SJCRH30 (cell line): ENCODE results near the gene IRAK2. TPM values are rescaled to one million over a fixed set of nuclear protein-coding genes. Genes with fewer than 3 reads are reported as not detected.
"Not testable (repeated sequence)": the region's sequence is repeated elsewhere in the genome, so short reads cannot be mapped to it uniquely, and the experiment has no call there.

Source experiments
- DNase-seq, 2 experiments: peaks; one replicate each; pipeline ENCODE4 v3.0.0-alpha.2; 2015 to 2020
- H3K27ac ChIP-seq: fragments of 250-450 bp; sonication (Bioruptor Pico); 2 replicates; pipeline ENCODE4 v1.5.1; 2020; ENCODE audit warnings: mild to moderate bottlenecking, moderate library complexity
- H3K27me3 ChIP-seq: fragments of 250-450 bp; sonication (Bioruptor Pico); 2 replicates; pipeline ENCODE4 v1.5.1; 2020; ENCODE audit warnings: mild to moderate bottlenecking, moderate library complexity
- H3K36me3 ChIP-seq: fragments of 250-450 bp; sonication (Bioruptor Pico); 2 replicates; pipeline ENCODE4 v1.5.1; 2020; ENCODE audit warnings: mild to moderate bottlenecking, moderate library complexity
- H3K4me1 ChIP-seq: fragments of 250-450 bp; sonication (Bioruptor Pico); 2 replicates; pipeline ENCODE4 v1.5.1; 2020; ENCODE audit warnings: mild to moderate bottlenecking, moderate library complexity
- H3K4me3 ChIP-seq: fragments of 250-450 bp; sonication (Bioruptor Pico); 2 replicates; pipeline ENCODE4 v1.5.1; 2020; ENCODE audit warnings: mild to moderate bottlenecking, moderate library complexity
- H3K9me3 ChIP-seq: fragments of 250-450 bp; sonication (Bioruptor Pico); replicated peaks from 2 replicates; pipeline ENCODE4 v1.5.1; 2020; ENCODE audit warnings: mild to moderate bottlenecking, moderate library complexity
- total RNA-seq: library from RNA; depleted of rRNA; stranded (reverse); fragments of >200 nt; shearing (Covaris generic); gene quantifications from 2 replicates; pipeline ENCODE4 v1.2.3, GENCODE V29; 2014

Gene IRAK2
- total RNA-seq, 1 experiment from 2014 or later, result 8.1 TPM

GRCh38 chr3:10150987-10151386 is 13.7 kb upstream of the IRAK2 start:
- H3K27me3 ChIP-seq, result no peaks in the 10 kb centered on the region
- H3K27ac ChIP-seq, result no peak overlapping the region
- no peaks in the 10 kb centered on the region for H3K9me3 ChIP-seq
- peaks cover 15% of the 10 kb centered on the region; the same call in 1 of the 2 replicates for H3K36me3 ChIP-seq
- H3K4me1 ChIP-seq, result no peaks in the 10 kb centered on the region
- no peak for DNase-seq
- no peak overlapping the region for H3K4me3 ChIP-seq

GRCh38 chr3:10154335-10155122 is 10.2 kb upstream of the IRAK2 start:
- DNase-seq, result no peak
- Histone ChIP-seq H3K4me1 (no peaks in the 10 kb centered on the region), H3K9me3 (no peaks in the 10 kb centered on the region)

GRCh38 chr3:10155123-10155472 is 9.6 kb upstream of the IRAK2 start:
- H3K4me1 ChIP-seq, result no peaks in the 10 kb centered on the region
- peaks cover 9% of the 10 kb centered on the region; the same call in 1 of the 2 replicates for H3K36me3 ChIP-seq
- H3K27me3 ChIP-seq, result no peaks in the 10 kb centered on the region
- no peak overlapping the region for H3K27ac ChIP-seq
- DNase-seq, result no peak
- H3K9me3 ChIP-seq, result no peaks in the 10 kb centered on the region
- no peak overlapping the region for H3K4me3 ChIP-seq

More at GRCh38 chr3:10154335-10155122, 10.2 kb upstream of the IRAK2 start:
- Histone ChIP-seq H3K27me3 (no peaks in the 10 kb centered on the region), H3K27ac (no peak overlapping the region), H3K36me3 (peaks cover 9% of the 10 kb centered on the region; the same call in 1 of the 2 replicates), H3K4me3 (no peak overlapping the region)

- Histone ChIP-seq H3K27ac (no peak overlapping the region), H3K27me3 (no peaks in the 10 kb centered on the region), H3K4me3 (no peak overlapping the region), H3K9me3 (no peaks in the 10 kb centered on the region), H3K4me1 (no peaks in the 10 kb centered on the region), H3K36me3 (peaks cover 9% of the 10 kb centered on the region; the same call in 1 of the 2 replicates)
- no peak for DNase-seq
These were observed 9.1 kb upstream of the IRAK2 start for GRCh38 chr3:10155658-10156057.

GRCh38 chr3:10157031-10157430 is 7.7 kb upstream of the IRAK2 start:
- Histone ChIP-seq H3K4me3 (no peak overlapping the region), H3K27me3 (no peaks in the 10 kb centered on the region), H3K36me3 (no peaks in the 10 kb centered on the region; the same call in 1 of the 2 replicates), H3K4me1 (no peaks in the 10 kb centered on the region), H3K9me3 (no peaks in the 10 kb centered on the region), H3K27ac (no peak overlapping the region)
- DNase-seq, result no peak

GRCh38 chr3:10158555-10158954 is 6.2 kb upstream of the IRAK2 start:
- not testable (repeated sequence) for H3K27me3 ChIP-seq, H3K27ac ChIP-seq, DNase-seq, H3K9me3 ChIP-seq, H3K4me3 ChIP-seq, H3K36me3 ChIP-seq, H3K4me1 ChIP-seq

- Histone ChIP-seq H3K27ac (no peak overlapping the region), H3K27me3 (no peaks in the 10 kb centered on the region), H3K9me3 (no peaks in the 10 kb centered on the region)
These were observed 4.4 kb upstream of the IRAK2 start for GRCh38 chr3:10160346-10160745.

GRCh38 chr3:10160925-10161324 is 3.8 kb upstream of the IRAK2 start:
- no peak for DNase-seq
- Histone ChIP-seq H3K27me3 (no peaks in the 10 kb centered on the region), H3K4me3 (no peak overlapping the region), H3K27ac (no peak overlapping the region), H3K36me3 (no peaks in the 10 kb centered on the region), H3K9me3 (no peaks in the 10 kb centered on the region), H3K4me1 (no peaks in the 10 kb centered on the region)

More at GRCh38 chr3:10160346-10160745, 4.4 kb upstream of the IRAK2 start:
- Histone ChIP-seq H3K4me1 (no peaks in the 10 kb centered on the region), H3K36me3 (no peaks in the 10 kb centered on the region), H3K4me3 (no peak overlapping the region)
- no peak for DNase-seq

- H3K27ac ChIP-seq, result no peak overlapping the region
- no peaks in the 10 kb centered on the region for H3K27me3 ChIP-seq
- no peaks in the 10 kb centered on the region for H3K4me1 ChIP-seq
- no peaks in the 10 kb centered on the region for H3K36me3 ChIP-seq
- DNase-seq, result no peak
- no peaks in the 10 kb centered on the region for H3K9me3 ChIP-seq
- no peak overlapping the region for H3K4me3 ChIP-seq
These were observed 2.5 kb upstream of the IRAK2 start for GRCh38 chr3:10162185-10162584.

- not testable (repeated sequence) for H3K36me3 ChIP-seq, H3K4me1 ChIP-seq, H3K27me3 ChIP-seq, H3K4me3 ChIP-seq, DNase-seq, H3K27ac ChIP-seq, H3K9me3 ChIP-seq
These were observed 546 bp upstream of the IRAK2 start for GRCh38 chr3:10164201-10164545.

- Histone ChIP-seq H3K27ac (no peak overlapping the region), H3K9me3 (no peaks in the 10 kb centered on the region), H3K4me3 (no peak overlapping the region), H3K36me3 (no peaks in the 10 kb centered on the region), H3K4me1 (no peaks in the 10 kb centered on the region), H3K27me3 (no peaks in the 10 kb centered on the region)
- no peak for DNase-seq
These were observed 1.5 kb downstream of the IRAK2 start for GRCh38 chr3:10166213-10166604.

- no peak for DNase-seq
- no peak overlapping the region for H3K27ac ChIP-seq
- H3K9me3 ChIP-seq, result no peaks in the 10 kb centered on the region
- H3K4me1 ChIP-seq, result no peaks in the 10 kb centered on the region
- no peaks in the 10 kb centered on the region for H3K36me3 ChIP-seq
- H3K4me3 ChIP-seq, result no peak overlapping the region
- H3K27me3 ChIP-seq, result no peaks in the 10 kb centered on the region
These were observed 4.3 kb downstream of the IRAK2 start for GRCh38 chr3:10169000-10169496.

GRCh38 chr3:10170915-10171478 is 6.3 kb downstream of the IRAK2 start:
- H3K27me3 ChIP-seq, result no peaks in the 10 kb centered on the region
- H3K36me3 ChIP-seq, result no peaks in the 10 kb centered on the region
- no peak for DNase-seq
- no peak overlapping the region for H3K4me3 ChIP-seq
- H3K27ac ChIP-seq, result no peak overlapping the region
- H3K4me1 ChIP-seq, result no peaks in the 10 kb centered on the region
- no peaks in the 10 kb centered on the region for H3K9me3 ChIP-seq

GRCh38 chr3:10173095-10173925 is 8.6 kb downstream of the IRAK2 start:
- Histone ChIP-seq H3K27me3 (no peaks in the 10 kb centered on the region), H3K27ac (no peak overlapping the region), H3K36me3 (no peaks in the 10 kb centered on the region), H3K4me3 (no peak overlapping the region), H3K4me1 (no peaks in the 10 kb centered on the region), H3K9me3 (no peaks in the 10 kb centered on the region)
- DNase-seq, result no peak

- no peak overlapping the region for H3K27ac ChIP-seq
- no peaks in the 10 kb centered on the region for H3K9me3 ChIP-seq
- peak; percentile 20 to 34 for DNase-seq
- no peaks in the 10 kb centered on the region for H3K27me3 ChIP-seq
- no peak overlapping the region for H3K4me3 ChIP-seq
- H3K36me3 ChIP-seq, result no peaks in the 10 kb centered on the region
- H3K4me1 ChIP-seq, result no peaks in the 10 kb centered on the region
These were observed 9.3 kb downstream of the IRAK2 start for GRCh38 chr3:10173926-10174435.
